HCT116 (cell line): ENCODE results near the gene BMP7.

Source experiments
- EGR1 ChIP-seq: IDR thresholded peaks from 2 replicates; pipeline ENCODE4 v1.6.1; 2012; ENCODE audit warnings: low read depth
- ELF1 ChIP-seq: IDR thresholded peaks from 2 replicates; pipeline ENCODE4 v1.6.1; 2012; ENCODE audit warnings: low read depth, borderline replicate concordance
- EZH2 ChIP-seq: fragments of 200-600 bp; sonication (generic); IDR thresholded peaks from 2 replicates; pipeline ENCODE4 v1.6.1; 2017; ENCODE audit warnings: antibody characterized with exemption, mixed run types
- EZH2phosphoT487 ChIP-seq: fragments of 200-600 bp; IDR thresholded peaks from 2 replicates; pipeline ENCODE4 v1.6.1; 2018; ENCODE audit warnings: antibody characterized with exemption, borderline replicate concordance
- JUND ChIP-seq: IDR thresholded peaks from 2 replicates; pipeline ENCODE4 v1.6.1; 2012
- POLR2A ChIP-seq: IDR thresholded peaks from 2 replicates; pipeline ENCODE4 v1.7.0; 2011; ENCODE audit warnings: borderline replicate concordance; ENCODE audit not compliant: insufficient read depth, insufficient read length; ENCODE audit errors: extremely low read depth
- SP1 ChIP-seq: IDR thresholded peaks from 2 replicates; pipeline ENCODE4 v1.6.1; 2012; ENCODE audit warnings: low read depth
- SRF ChIP-seq: IDR thresholded peaks from 2 replicates; pipeline ENCODE4 v1.6.1; 2012; ENCODE audit warnings: low read depth
- TCF7L2 ChIP-seq: IDR thresholded peaks from 2 replicates; pipeline ENCODE4 v1.7.0; 2011; ENCODE audit warnings: borderline replicate concordance, inconsistent platforms; ENCODE audit not compliant: insufficient read depth, insufficient read length; ENCODE audit errors: extremely low read depth
- YY1 ChIP-seq: IDR thresholded peaks from 2 replicates; pipeline ENCODE4 v1.6.1; 2011; ENCODE audit warnings: low read length, low read depth, moderate library complexity, mild to moderate bottlenecking; ENCODE audit not compliant: insufficient replicate concordance; ENCODE audit errors: extremely low read depth
- TF ChIP-seq, protein P1 (sequence below), 3 experiments: fragments of 200-600 bp in 1 of 3; sonication (generic) in 1 of 3; IDR thresholded peaks in 2 of 3; conservative IDR thresholded peaks in 1 of 3; 2 replicates each; pipeline ENCODE4 v1.5.1; 2012 to 2017; ENCODE audit warnings: low read depth in 2 of 3, low read length in 2 of 3, antibody characterized with exemption in 1 of 3, borderline replicate concordance in 1 of 3, control low read depth in 1 of 3, mild to moderate bottlenecking in 1 of 3, mixed read lengths in 1 of 3, mixed run types in 1 of 3, moderate library complexity in 1 of 3; ENCODE audit not compliant: insufficient read depth in 1 of 3
- TF ChIP-seq, protein P2 (sequence below): IDR thresholded peaks from 2 replicates; pipeline ENCODE4 v1.6.1; 2012; ENCODE audit warnings: low read depth
- TF ChIP-seq, protein P3 (sequence below): IDR thresholded peaks from 2 replicates; pipeline ENCODE4 v1.6.1; 2011; ENCODE audit warnings: mild to moderate bottlenecking, low read length, moderate library complexity; ENCODE audit not compliant: insufficient replicate concordance; ENCODE audit errors: extremely low read depth

DNA sequence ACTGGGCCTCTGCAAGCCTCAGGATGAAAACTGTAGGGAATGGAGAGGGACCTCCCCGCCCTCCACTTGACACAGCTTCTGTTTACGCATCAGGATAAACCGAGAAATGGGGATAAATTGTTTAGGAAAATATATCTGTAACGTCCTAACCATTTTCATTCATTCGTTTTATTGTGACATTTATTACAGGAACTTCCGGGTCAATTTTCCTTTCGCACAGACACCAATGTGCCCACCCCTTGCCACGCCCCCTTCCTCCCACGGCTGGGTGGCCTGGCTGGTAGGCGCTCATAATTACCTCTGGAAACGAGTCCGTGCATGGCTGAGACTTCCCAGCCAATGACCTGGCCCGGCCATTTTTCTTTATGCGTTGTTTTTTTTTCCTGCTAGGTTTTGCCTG lies 96.1 kb downstream of the BMP7 start:
- TF ChIP-seq, protein P1, sequence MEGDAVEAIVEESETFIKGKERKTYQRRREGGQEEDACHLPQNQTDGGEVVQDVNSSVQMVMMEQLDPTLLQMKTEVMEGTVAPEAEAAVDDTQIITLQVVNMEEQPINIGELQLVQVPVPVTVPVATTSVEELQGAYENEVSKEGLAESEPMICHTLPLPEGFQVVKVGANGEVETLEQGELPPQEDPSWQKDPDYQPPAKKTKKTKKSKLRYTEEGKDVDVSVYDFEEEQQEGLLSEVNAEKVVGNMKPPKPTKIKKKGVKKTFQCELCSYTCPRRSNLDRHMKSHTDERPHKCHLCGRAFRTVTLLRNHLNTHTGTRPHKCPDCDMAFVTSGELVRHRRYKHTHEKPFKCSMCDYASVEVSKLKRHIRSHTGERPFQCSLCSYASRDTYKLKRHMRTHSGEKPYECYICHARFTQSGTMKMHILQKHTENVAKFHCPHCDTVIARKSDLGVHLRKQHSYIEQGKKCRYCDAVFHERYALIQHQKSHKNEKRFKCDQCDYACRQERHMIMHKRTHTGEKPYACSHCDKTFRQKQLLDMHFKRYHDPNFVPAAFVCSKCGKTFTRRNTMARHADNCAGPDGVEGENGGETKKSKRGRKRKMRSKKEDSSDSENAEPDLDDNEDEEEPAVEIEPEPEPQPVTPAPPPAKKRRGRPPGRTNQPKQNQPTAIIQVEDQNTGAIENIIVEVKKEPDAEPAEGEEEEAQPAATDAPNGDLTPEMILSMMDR (IDR thresholded peaks at IDR 0.05 in 2 of 3, conservative IDR thresholded peaks at IDR 0.05 in 1 of 3; ENCODE audit: borderline replicate concordance in 1 of 3, insufficient read depth in 1 of 3, low read depth in 2 of 3, low read length in 2 of 3), result no peak
- TF ChIP-seq POLR2A, result no peak
- TF ChIP-seq, protein P2, sequence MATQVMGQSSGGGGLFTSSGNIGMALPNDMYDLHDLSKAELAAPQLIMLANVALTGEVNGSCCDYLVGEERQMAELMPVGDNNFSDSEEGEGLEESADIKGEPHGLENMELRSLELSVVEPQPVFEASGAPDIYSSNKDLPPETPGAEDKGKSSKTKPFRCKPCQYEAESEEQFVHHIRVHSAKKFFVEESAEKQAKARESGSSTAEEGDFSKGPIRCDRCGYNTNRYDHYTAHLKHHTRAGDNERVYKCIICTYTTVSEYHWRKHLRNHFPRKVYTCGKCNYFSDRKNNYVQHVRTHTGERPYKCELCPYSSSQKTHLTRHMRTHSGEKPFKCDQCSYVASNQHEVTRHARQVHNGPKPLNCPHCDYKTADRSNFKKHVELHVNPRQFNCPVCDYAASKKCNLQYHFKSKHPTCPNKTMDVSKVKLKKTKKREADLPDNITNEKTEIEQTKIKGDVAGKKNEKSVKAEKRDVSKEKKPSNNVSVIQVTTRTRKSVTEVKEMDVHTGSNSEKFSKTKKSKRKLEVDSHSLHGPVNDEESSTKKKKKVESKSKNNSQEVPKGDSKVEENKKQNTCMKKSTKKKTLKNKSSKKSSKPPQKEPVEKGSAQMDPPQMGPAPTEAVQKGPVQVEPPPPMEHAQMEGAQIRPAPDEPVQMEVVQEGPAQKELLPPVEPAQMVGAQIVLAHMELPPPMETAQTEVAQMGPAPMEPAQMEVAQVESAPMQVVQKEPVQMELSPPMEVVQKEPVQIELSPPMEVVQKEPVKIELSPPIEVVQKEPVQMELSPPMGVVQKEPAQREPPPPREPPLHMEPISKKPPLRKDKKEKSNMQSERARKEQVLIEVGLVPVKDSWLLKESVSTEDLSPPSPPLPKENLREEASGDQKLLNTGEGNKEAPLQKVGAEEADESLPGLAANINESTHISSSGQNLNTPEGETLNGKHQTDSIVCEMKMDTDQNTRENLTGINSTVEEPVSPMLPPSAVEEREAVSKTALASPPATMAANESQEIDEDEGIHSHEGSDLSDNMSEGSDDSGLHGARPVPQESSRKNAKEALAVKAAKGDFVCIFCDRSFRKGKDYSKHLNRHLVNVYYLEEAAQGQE, result no peak
- TF ChIP-seq SRF, result no peak
- no peak for TF ChIP-seq EZH2phosphoT487
- TF ChIP-seq, protein P3, sequence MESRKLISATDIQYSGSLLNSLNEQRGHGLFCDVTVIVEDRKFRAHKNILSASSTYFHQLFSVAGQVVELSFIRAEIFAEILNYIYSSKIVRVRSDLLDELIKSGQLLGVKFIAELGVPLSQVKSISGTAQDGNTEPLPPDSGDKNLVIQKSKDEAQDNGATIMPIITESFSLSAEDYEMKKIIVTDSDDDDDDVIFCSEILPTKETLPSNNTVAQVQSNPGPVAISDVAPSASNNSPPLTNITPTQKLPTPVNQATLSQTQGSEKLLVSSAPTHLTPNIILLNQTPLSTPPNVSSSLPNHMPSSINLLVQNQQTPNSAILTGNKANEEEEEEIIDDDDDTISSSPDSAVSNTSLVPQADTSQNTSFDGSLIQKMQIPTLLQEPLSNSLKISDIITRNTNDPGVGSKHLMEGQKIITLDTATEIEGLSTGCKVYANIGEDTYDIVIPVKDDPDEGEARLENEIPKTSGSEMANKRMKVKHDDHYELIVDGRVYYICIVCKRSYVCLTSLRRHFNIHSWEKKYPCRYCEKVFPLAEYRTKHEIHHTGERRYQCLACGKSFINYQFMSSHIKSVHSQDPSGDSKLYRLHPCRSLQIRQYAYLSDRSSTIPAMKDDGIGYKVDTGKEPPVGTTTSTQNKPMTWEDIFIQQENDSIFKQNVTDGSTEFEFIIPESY, result no peak
- TF ChIP-seq EZH2, result no peak
- TF ChIP-seq JUND, result no peak
- TF ChIP-seq YY1, result no peak
- TF ChIP-seq TCF7L2, result no peak
- TF ChIP-seq EGR1, result no peak
- no peak for TF ChIP-seq ELF1
- TF ChIP-seq SP1, result no peak
